ENCODE data around the gene CMKLR1. TPM values are rescaled to one million over a fixed set of nuclear protein-coding genes. Genes with fewer than 3 reads are reported as not detected.

Gene CMKLR1
- total RNA-seq, 1 donor from 2014 or later, result 10.1 TPM

GRCh38 chr12:108357834-108358579, 18.9 kb upstream of the CMKLR1 start:
- H3K27me3 ChIP-seq, result no peaks in the 10 kb centered on the region
- no peak overlapping the region for H3K4me3 ChIP-seq
- H3K9me3 ChIP-seq, result no peaks in the 10 kb centered on the region
- H3K27ac ChIP-seq, result no peak overlapping the region
- DNase-seq (ENCODE audit: extremely low spot score in 2 of 2), result no peak
- no peaks in the 10 kb centered on the region for H3K36me3 ChIP-seq
- intact Hi-C loops (cut with DNase I), result no loop called here
- no peak for TF ChIP-seq CTCF (IDR thresholded peaks at IDR 0.05)
- TF ChIP-seq POLR2A (IDR thresholded peaks at IDR 0.05), result no peak
- TF ChIP-seq POLR2AphosphoS5 (IDR thresholded peaks at IDR 0.05; ENCODE audit: insufficient read depth in 1 of 2, low read depth in 1 of 2), result no peak
- no peaks in the 10 kb centered on the region for H3K4me1 ChIP-seq

- Histone ChIP-seq H3K4me3 (no peak overlapping the region), H3K27me3 (no peaks in the 10 kb centered on the region), H3K36me3 (no peaks in the 10 kb centered on the region), H3K4me1 (no peaks in the 10 kb centered on the region), H3K27ac (no peak overlapping the region), H3K9me3 (no peaks in the 10 kb centered on the region)
- no peak for DNase-seq (ENCODE audit: extremely low spot score in 2 of 2)
- intact Hi-C loops (cut with DNase I), result no loop called here
- TF ChIP-seq POLR2A (IDR thresholded peaks at IDR 0.05) (no peak), POLR2AphosphoS5 (IDR thresholded peaks at IDR 0.05; ENCODE audit: insufficient read depth in 1 of 2, low read depth in 1 of 2) (no peak), CTCF (IDR thresholded peaks at IDR 0.05) (no peak)
These were observed 18.0 kb upstream of the CMKLR1 start for GRCh38 chr12:108356835-108357806.

- no peaks in the 10 kb centered on the region for H3K27me3 ChIP-seq
- H3K9me3 ChIP-seq, result no peaks in the 10 kb centered on the region
- no peak for TF ChIP-seq POLR2AphosphoS5 (IDR thresholded peaks at IDR 0.05; ENCODE audit: insufficient read depth in 1 of 2, low read depth in 1 of 2)
- TF ChIP-seq CTCF (IDR thresholded peaks at IDR 0.05), result no peak
- no peak overlapping the region for H3K27ac ChIP-seq
- DNase-seq (ENCODE audit: extremely low spot score in 2 of 2), result no peak
- no peak overlapping the region for H3K4me3 ChIP-seq
- intact Hi-C loops (cut with DNase I), result no loop called here
- no peaks in the 10 kb centered on the region for H3K36me3 ChIP-seq
- H3K4me1 ChIP-seq, result no peaks in the 10 kb centered on the region
These were observed 16.0 kb upstream of the CMKLR1 start for GRCh38 chr12:108355069-108355468.

GRCh38 chr12:108352591-108352990, 13.5 kb upstream of the CMKLR1 start:
- intact Hi-C loops (cut with DNase I), result no loop called here
- Histone ChIP-seq H3K4me1 (no peaks in the 10 kb centered on the region), H3K9me3 (no peaks in the 10 kb centered on the region), H3K4me3 (no peak overlapping the region), H3K36me3 (no peaks in the 10 kb centered on the region), H3K27me3 (no peaks in the 10 kb centered on the region), H3K27ac (no peak overlapping the region)
- no peak for DNase-seq (ENCODE audit: extremely low spot score in 2 of 2)
- no peak for TF ChIP-seq POLR2A (IDR thresholded peaks at IDR 0.05)
- no peak for TF ChIP-seq CTCF (IDR thresholded peaks at IDR 0.05)
- no peak for TF ChIP-seq POLR2AphosphoS5 (IDR thresholded peaks at IDR 0.05; ENCODE audit: insufficient read depth in 1 of 2, low read depth in 1 of 2)
